Measurements from ENCODE around the gene RIT2. TPM values are rescaled to one million over a fixed set of nuclear protein-coding genes. Genes with fewer than 3 reads are reported as not detected.

The RIT2 gene
- total RNA-seq, 1 experiment from 2014 or later, result not detected

DNA sequence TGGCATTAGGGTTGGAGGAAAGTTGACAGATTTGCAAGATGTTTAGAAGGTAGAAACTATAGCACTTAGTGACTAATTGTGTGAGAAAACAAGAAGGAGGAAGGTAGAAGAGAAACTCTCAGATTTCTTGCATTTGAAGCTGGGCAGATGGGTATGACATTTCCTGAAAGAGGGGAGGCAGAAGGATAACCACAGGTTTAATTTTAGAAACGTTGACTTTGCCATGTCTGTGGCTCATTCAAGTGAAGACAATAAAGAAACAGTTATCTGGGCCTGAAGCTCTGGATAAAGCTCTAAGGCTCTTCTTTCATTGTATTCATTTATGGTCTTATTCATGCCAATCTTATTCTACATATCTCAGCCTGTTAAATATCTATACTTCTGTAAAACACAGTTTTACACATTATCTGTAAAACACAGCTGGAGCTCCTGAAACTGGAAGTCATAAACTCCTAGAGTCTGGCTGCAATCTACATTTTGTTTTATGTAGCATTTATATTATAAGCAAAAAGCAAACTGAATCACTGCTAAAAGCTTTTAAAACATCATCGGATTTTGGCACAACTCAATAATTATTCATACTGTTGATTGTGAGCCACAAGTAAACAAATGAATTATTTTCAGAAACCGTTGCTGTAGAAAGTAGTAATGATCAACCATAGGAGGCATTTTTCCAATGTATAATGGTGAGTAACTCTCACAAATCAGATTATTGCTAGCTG lies 138.5 kb downstream of the RIT2 start:
- ChIA-PET POLR2A (no interaction called here), CTCF (no interaction called here)
- Mint-ChIP-seq H3K9me3 (ENCODE audit: unreplicated experiment) (no peaks in the 10 kb centered on the region), H3K27ac (ENCODE audit: low read depth, unreplicated experiment) (no peak overlapping the region), H3K36me3 (ENCODE audit: insufficient read depth, unreplicated experiment) (no peaks in the 10 kb centered on the region), H3K27me3 (ENCODE audit: insufficient read depth, unreplicated experiment) (peaks cover 18% of the 10 kb centered on the region), H3K4me1 (ENCODE audit: insufficient read depth, unreplicated experiment) (no peaks in the 10 kb centered on the region), H3K4me3 (ENCODE audit: unreplicated experiment) (no peak overlapping the region)
- TF ChIP-seq CTCF (IDR thresholded peaks at IDR 0.05; ENCODE audit: unreplicated experiment), result no peak
- no peak for DNase-seq (ENCODE audit: unreplicated experiment)
- intact Hi-C loops (cut with micrococcal nuclease), result no loop called here
- BruUV-seq (replicated peaks), result no TSS peak

GRCh38 chr18:42969366-42969765 lies 146.1 kb downstream of the RIT2 start:
- no peaks in the 10 kb centered on the region for H3K4me1 Mint-ChIP-seq (ENCODE audit: insufficient read depth, unreplicated experiment)
- H3K9me3 Mint-ChIP-seq (ENCODE audit: unreplicated experiment), result no peaks in the 10 kb centered on the region
- intact Hi-C loops (cut with micrococcal nuclease), result no loop called here
- H3K36me3 Mint-ChIP-seq (ENCODE audit: insufficient read depth, unreplicated experiment), result no peaks in the 10 kb centered on the region
- no peak overlapping the region for H3K4me3 Mint-ChIP-seq (ENCODE audit: unreplicated experiment)
- ChIA-PET CTCF (no interaction called here), POLR2A (no interaction called here)
- no TSS peak for BruUV-seq (replicated peaks)
- no peaks in the 10 kb centered on the region for H3K27me3 Mint-ChIP-seq (ENCODE audit: insufficient read depth, unreplicated experiment)
- no peak for DNase-seq (ENCODE audit: unreplicated experiment)
- no peak overlapping the region for H3K27ac Mint-ChIP-seq (ENCODE audit: low read depth, unreplicated experiment)
- no peak for TF ChIP-seq CTCF (IDR thresholded peaks at IDR 0.05; ENCODE audit: unreplicated experiment)

DNA sequence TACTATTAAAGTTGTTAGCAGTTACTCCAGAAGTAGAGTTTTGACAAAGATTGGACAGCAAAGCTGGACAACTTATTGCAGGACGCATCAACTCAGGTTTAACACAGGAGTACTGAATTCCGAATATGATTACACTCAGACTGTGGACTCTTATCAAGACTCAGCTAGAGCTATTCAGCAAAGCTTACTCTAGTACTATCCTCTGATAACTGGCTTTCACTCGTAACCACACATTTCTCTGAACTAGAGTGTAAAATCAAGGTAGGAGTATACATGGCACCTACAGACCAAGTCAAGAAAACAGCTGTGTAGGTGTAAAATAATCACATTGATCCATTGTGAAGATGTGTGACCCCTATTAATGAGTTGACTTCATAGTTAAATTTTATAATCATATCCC lies 154.2 kb downstream of the RIT2 start:
- no peaks in the 10 kb centered on the region for H3K36me3 Mint-ChIP-seq (ENCODE audit: insufficient read depth, unreplicated experiment)
- CTCF ChIA-PET, result no interaction called here
- no peak overlapping the region for H3K27ac Mint-ChIP-seq (ENCODE audit: low read depth, unreplicated experiment)
- intact Hi-C loops (cut with micrococcal nuclease), result no loop called here
- H3K4me3 Mint-ChIP-seq (ENCODE audit: unreplicated experiment), result no peak overlapping the region
- H3K9me3 Mint-ChIP-seq (ENCODE audit: unreplicated experiment), result no peaks in the 10 kb centered on the region
- no peak for DNase-seq (ENCODE audit: unreplicated experiment)
- BruUV-seq (replicated peaks), result no TSS peak
- no peak for TF ChIP-seq CTCF (IDR thresholded peaks at IDR 0.05; ENCODE audit: unreplicated experiment)
- H3K27me3 Mint-ChIP-seq (ENCODE audit: insufficient read depth, unreplicated experiment), result peaks cover 32% of the 10 kb centered on the region
- H3K4me1 Mint-ChIP-seq (ENCODE audit: insufficient read depth, unreplicated experiment), result no peaks in the 10 kb centered on the region
- POLR2A ChIA-PET, result interaction anchor here (0.7 kb wide), 1 partner anchor 821 kb away, joined by 4 read pairs; no protein-coding TSS in a partner anchor

GRCh38 chr18:42959528-42959927 lies 156.0 kb downstream of the RIT2 start:
- intact Hi-C loops (cut with micrococcal nuclease), result no loop called here
- Mint-ChIP-seq H3K4me1 (ENCODE audit: insufficient read depth, unreplicated experiment) (no peaks in the 10 kb centered on the region), H3K4me3 (ENCODE audit: unreplicated experiment) (no peak overlapping the region), H3K27me3 (ENCODE audit: insufficient read depth, unreplicated experiment) (peaks cover 40% of the 10 kb centered on the region), H3K36me3 (ENCODE audit: insufficient read depth, unreplicated experiment) (no peaks in the 10 kb centered on the region), H3K27ac (ENCODE audit: low read depth, unreplicated experiment) (no peak overlapping the region), H3K9me3 (ENCODE audit: unreplicated experiment) (no peaks in the 10 kb centered on the region)
- no peak for DNase-seq (ENCODE audit: unreplicated experiment)
- ChIA-PET CTCF (no interaction called here), POLR2A (no interaction called here)
- no TSS peak for BruUV-seq (replicated peaks)
- TF ChIP-seq CTCF (IDR thresholded peaks at IDR 0.05; ENCODE audit: unreplicated experiment), result no peak
